ENCODE data around the gene P4HA1.

Gene P4HA1

DNA sequence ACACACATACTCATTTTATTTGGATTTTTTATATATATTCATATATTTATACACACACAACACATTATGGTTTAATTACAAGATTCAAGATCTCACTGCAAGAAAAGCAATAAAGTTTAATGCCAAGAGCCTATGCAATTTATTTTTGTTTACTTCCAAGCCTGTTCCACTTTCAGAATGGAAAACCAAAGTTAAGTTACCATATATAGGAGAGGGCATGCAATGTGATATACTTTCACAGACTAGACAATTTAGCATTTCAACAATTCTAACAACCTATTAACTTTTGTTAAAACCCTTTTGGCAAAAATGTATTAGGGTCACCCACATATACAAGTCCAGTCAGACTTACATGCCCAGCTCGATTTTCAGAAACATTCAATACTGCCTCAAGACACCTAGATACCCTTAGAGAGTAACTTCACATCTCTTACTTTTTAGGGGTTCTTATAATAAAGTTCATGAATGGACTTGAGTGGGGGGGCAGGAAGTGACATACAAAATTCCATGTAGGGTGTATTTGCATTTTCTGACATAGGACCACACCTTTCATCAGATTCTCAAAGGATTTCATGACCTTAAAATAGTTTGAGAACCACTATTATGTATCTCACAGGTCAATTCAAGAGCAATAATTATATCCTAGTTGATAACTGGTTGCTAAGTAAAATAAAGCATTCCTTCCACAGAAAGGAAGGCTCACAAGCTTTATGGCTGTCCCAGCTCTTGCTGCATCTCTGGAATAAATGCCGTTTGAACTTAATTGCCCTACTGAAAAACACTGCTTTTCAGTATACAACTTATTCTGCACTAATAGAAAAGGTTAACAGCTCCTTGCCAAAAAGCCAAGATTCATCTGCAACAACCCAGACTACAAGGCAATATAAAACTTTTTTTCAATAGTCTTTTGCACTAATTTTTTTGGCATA lies 2.5 kb downstream of the P4HA1 start:
- DNase-seq, result no peak

- no peak for DNase-seq
These were observed 3.8 kb downstream of the P4HA1 start for GRCh38 chr10:73092830-73093229.

DNA sequence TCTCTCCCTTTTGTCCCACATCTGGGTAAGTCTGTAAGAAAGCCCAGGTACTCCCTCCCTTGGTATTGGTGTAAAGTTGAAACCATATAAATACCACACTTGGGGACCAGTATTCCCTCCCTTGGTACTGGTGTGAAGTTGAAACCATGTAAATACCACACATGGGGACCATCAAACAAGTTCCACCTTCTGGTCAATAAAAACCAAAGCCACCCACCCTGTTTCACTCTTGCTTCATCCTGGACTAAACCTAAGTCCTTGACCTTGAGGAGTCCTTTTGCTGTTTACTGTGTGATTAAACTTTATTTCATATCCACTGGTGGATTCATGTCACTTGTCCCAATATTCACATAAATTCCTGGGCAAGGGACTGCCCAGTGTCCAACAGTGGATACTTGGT lies 8.4 kb downstream of the P4HA1 start:
- no peak for DNase-seq

GRCh38 chr10:73086816-73087215 lies 9.8 kb downstream of the P4HA1 start:
- DNase-seq, result no peak

- DNase-seq, result no peak
These were observed 12.5 kb downstream of the P4HA1 start for GRCh38 chr10:73084209-73084608.

DNA sequence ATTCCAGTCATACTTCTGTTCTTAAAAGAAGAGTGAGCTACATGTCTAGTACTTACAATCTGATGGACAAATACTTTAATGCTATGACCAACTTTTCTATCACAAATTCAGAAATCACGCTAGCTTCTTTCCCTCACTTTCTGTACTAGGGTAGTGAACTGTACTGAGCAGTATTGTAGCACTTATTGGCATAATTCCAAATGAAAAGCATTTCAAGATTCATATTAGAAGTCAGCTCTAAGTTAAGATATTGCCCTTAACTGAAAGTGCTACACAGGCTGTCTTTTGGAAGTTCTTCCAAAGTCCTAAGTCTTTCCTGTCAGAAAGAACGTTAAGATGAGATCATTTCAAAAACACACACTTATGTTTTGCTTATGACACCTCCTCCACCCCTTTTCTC lies 13.4 kb downstream of the P4HA1 start:
- no peak for DNase-seq

- DNase-seq, result no peak
These were observed 16.7 kb downstream of the P4HA1 start for GRCh38 chr10:73079779-73080541.

GRCh38 chr10:73076360-73077183 lies 20.1 kb downstream of the P4HA1 start:
- no peak for DNase-seq

GRCh38 chr10:73075829-73076228 lies 20.8 kb downstream of the P4HA1 start:
- no peak for DNase-seq

GRCh38 chr10:73073627-73074026 lies 23.0 kb downstream of the P4HA1 start:
- DNase-seq, result no peak

DNA sequence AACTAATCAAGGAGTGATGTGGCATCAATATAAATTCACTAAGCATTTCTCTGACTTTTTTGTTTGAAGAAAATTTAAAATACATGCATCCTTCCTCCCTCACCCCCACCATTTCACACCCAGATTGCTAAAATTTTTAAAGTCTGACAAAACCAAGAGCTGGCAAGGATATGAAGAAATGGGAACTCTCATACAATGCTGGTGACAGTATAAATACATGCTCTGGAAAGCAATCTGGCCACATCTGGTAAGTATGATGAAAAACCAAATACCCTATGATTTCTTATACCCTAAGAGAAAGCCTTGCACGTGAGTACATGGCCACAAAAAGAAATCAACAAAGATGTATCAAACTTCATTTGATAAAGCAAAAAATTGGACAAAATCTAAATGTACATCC lies 31.2 kb downstream of the P4HA1 start:
- no peak for DNase-seq

- DNase-seq, result no peak
These were observed 34.9 kb downstream of the P4HA1 start for GRCh38 chr10:73061743-73062142.

GRCh38 chr10:73060738-73061635 lies 35.7 kb downstream of the P4HA1 start:
- DNase-seq, result no peak

GRCh38 chr10:73060173-73060572 lies 36.5 kb downstream of the P4HA1 start:
- DNase-seq, result no peak

GRCh38 chr10:73058057-73058591 lies 38.5 kb downstream of the P4HA1 start:
- DNase-seq, result no peak

- DNase-seq, result no peak
These were observed 42.4 kb downstream of the P4HA1 start for GRCh38 chr10:73054286-73054685.

GRCh38 chr10:73053275-73053674 lies 43.4 kb downstream of the P4HA1 start:
- DNase-seq, result no peak

DNA sequence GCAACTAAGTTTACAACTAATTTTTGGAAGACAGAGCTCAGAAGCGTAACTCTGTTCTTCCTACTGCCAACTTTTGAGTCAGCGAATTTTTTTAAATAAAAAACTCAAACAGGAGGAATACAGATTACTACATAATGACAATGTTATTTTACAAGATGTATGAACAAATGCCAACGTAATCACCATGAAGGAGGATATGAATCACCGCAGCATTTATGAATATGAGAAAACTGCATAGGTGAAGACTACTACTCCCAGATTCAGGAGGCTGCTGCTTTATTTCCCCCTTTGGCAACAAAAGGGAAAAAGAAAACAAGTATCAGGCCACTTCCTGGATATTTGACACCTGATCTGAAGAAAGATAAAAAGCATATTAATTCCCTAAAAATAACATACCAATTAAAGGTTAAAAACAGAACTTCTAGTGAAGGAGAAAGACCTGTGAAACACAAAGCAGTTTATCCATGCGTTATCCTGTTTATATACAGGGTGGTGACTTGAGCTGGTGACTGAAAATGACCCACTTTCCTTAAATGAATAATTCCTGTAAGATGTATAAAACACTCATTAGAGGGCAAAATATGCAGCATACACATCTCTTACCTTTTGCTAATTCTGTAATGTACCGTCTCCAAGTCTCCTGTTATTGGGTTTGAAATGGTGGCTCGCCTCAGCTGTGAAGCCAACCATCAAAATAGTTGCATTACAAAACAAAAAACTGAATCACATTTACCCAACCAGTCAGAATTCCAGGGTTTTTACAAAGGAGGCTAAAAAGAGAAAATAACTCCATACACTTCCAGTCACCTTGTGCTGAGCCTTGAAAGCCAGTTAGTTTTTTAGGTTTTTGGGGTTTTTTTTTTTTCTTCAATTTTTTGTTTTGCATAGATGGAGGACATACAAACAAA lies 52.0 kb downstream of the P4HA1 start:
- no peak for DNase-seq

GRCh38 chr10:73043766-73044377 lies 52.8 kb downstream of the P4HA1 start:
- no peak for DNase-seq

GRCh38 chr10:73043319-73043718 lies 53.3 kb downstream of the P4HA1 start:
- no peak for DNase-seq
